Effector memory CD4-positive, alpha-beta T cell (primary cell): ENCODE measurements around the gene SLC23A2.
A peak's percentile ranks its signal among the peaks of the same experiment; 100 is the strongest.

Source experiments
- DNase-seq, 3 donors: peaks; one replicate each; pipeline ENCODE4 v3.0.0-alpha.2; 2020
- H3K27ac ChIP-seq: 2 replicates; pipeline ENCODE4 v1.7.0; 2013; ENCODE audit warnings: mild to moderate bottlenecking, low read length, moderate library complexity; ENCODE audit not compliant: insufficient read depth, poor library complexity, severe bottlenecking
- H3K27me3 ChIP-seq: replicated peaks from 2 replicates; pipeline ENCODE4 v1.7.0; 2013; ENCODE audit warnings: mild to moderate bottlenecking, low read length; ENCODE audit not compliant: insufficient read depth, control insufficient read depth, poor library complexity, severe bottlenecking
- H3K36me3 ChIP-seq: 2 replicates; pipeline ENCODE4 v1.7.0; 2013; ENCODE audit warnings: mild to moderate bottlenecking, low read length, moderate library complexity; ENCODE audit not compliant: control insufficient read depth, insufficient read depth
- H3K4me1 ChIP-seq: 2 replicates; pipeline ENCODE4 v1.7.0; 2013; ENCODE audit warnings: low read length, mild to moderate bottlenecking; ENCODE audit not compliant: control insufficient read depth, insufficient read depth, poor library complexity, severe bottlenecking
- H3K4me3 ChIP-seq: 2 replicates; pipeline ENCODE4 v1.7.0; 2013; ENCODE audit warnings: low read length, low read depth, mild to moderate bottlenecking; ENCODE audit not compliant: insufficient read depth, poor library complexity, severe bottlenecking
- H3K9me3 ChIP-seq: 2 replicates; pipeline ENCODE4 v1.7.0; 2013; ENCODE audit warnings: mild to moderate bottlenecking, low read length, moderate library complexity; ENCODE audit not compliant: control insufficient read depth

The SLC23A2 gene

DNA sequence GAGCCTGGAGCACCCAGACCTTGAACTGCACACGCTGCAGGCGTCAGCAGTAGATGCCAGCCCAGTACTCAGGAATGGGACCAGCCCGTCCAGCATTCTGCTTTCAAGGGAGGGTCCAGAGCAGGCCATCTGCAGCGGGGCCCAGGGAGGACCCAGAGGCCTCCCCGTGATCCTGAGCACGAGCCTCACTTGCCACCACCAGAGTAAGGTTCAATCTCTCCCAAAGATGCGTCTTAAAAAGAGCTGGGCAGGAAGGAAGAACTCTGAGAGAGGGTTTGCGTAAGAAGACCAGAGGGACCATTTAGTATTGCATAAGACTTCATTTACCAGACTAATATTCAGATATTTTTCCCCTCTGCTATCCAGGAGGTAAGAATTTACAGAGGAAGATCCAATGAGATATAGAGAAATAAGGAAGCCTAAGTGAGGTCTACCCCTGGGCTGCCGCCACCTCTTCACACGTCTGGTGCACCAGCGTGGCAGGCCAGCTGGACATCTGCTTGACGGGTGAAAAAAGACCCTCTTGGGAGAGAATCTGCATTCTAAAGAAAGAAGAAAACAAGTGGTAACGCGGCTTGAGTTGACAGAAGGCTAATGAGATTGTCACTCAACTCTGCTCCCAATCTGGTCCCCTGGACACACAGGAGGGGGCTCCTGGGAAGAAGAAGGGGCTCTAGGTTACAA is 172.3 kb downstream of the SLC23A2 start:
- no peaks in the 10 kb centered on the region for H3K36me3 ChIP-seq
- no peak overlapping the region for H3K4me3 ChIP-seq
- no peak overlapping the region for H3K27ac ChIP-seq
- DNase-seq, result no peak
- H3K4me1 ChIP-seq, result peaks cover 1% of the 10 kb centered on the region
- no peaks in the 10 kb centered on the region for H3K9me3 ChIP-seq
- H3K27me3 ChIP-seq, result no peaks in the 10 kb centered on the region

DNA sequence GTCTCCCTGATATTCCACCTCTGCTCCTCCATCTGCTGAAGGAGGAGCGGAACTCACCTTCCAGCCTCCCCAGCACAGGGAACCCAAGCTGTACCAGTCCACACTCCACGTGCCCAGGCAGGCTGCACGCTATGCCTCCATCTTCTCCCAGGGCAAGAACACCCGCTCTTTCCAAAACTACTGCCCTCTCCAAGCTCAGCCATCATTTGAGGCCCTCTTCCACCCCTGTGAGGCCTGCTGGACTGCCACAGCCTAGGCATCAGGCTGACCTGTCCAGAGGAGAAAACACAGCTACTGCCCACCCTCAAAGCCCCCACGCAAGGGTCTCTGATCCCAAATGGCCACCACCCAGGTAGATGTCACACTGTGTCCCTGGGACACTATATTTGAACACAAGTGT is 179.7 kb downstream of the SLC23A2 start:
- Histone ChIP-seq H3K9me3 (no peaks in the 10 kb centered on the region), H3K4me3 (no peak overlapping the region), H3K27ac (peak overlapping the region; percentile 77), H3K36me3 (no peaks in the 10 kb centered on the region), H3K27me3 (no peaks in the 10 kb centered on the region), H3K4me1 (peaks cover 21% of the 10 kb centered on the region)
- no peak for DNase-seq

DNA sequence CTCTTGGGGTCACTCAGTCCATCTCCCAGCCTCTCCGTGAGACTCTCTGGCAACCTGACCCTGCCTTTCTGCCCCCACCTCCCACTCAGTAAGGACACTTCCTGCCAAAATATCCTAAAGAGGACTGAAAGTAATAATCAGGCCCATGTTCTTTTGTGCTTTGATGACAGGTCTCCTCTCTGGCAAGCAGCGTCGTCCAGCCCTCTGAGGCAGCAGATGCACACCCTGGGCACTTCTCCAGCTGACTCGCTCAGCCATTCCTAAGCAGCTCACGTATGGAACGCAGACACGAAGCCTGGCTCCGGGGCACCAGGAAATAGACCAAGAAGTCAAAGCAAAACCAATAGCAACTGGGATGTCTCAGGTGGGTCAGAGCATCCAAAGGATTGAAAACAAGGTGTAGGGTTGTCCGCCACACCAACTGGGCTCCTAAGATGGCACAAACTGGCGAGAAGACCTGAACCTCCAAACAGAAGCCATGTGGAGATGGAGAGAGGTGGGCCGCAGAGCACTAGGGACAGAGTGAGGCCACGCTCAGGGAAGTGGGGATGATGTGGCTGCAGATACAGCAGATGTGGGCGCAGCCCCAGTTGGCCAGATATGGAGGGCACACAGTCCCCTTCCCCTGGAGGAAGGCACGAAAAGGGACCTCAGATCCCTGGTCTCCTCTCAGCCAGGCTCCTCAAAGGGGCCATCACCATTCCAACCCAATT is 180.3 kb downstream of the SLC23A2 start:
- Histone ChIP-seq H3K4me3 (no peak overlapping the region), H3K27me3 (no peaks in the 10 kb centered on the region), H3K27ac (peak overlapping the region; percentile 77), H3K4me1 (peaks cover 21% of the 10 kb centered on the region), H3K36me3 (no peaks in the 10 kb centered on the region), H3K9me3 (no peaks in the 10 kb centered on the region)
- DNase-seq, result no peak

DNA sequence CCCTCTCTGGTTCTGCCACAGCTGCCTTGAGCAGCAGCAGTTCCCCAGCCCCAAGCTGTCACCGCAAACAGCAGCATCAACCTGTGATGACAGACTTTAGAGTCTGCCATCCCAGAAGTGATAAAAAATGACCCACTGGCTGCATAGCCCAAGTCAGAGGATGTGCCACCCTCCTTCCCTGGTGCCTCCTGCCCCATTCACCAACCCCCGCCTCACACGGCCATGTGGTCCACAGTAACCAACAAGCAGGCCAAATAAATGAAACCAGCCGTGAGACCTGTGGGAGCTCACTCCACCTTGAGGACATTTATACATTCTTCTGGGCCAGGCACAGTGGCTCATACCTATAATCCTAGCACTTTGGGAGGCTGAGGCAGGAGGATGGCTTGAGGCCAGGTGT is 181.4 kb downstream of the SLC23A2 start:
- Histone ChIP-seq H3K4me3 (no peak overlapping the region), H3K4me1 (peaks cover 31% of the 10 kb centered on the region)

DNA sequence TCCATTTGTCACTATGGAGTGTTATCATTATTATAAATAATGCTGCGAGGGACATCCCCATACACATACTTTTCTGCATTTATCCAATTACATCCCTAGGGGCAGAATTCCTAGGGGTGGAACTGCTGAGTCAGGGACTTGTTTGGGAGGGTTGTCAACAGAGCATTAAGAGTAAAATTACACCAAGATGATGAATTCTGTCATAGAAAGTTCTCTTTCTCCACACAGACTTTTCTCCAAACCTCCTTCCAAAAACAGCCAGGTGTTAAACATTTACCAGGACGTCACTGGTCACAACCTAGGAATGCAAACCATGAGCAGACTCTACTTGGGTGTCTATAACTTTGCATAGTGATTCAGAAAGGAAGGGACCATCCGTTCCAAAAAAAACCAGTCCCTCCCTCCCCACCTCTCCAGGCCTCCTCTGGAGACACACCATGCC is 184.1 kb downstream of the SLC23A2 start:
- no peaks in the 10 kb centered on the region for H3K9me3 ChIP-seq
- H3K36me3 ChIP-seq, result no peaks in the 10 kb centered on the region
- H3K27me3 ChIP-seq, result no peaks in the 10 kb centered on the region
- H3K27ac ChIP-seq, result no peak overlapping the region
- DNase-seq, result no peak
- peaks cover 43% of the 10 kb centered on the region for H3K4me1 ChIP-seq
- H3K4me3 ChIP-seq, result no peak overlapping the region

More for the DNA sequence above, 181.4 kb downstream of the SLC23A2 start:
- no peaks in the 10 kb centered on the region for H3K27me3 ChIP-seq
- no peaks in the 10 kb centered on the region for H3K36me3 ChIP-seq
- no peaks in the 10 kb centered on the region for H3K9me3 ChIP-seq
- H3K27ac ChIP-seq, result no peak overlapping the region
- no peak for DNase-seq

DNA sequence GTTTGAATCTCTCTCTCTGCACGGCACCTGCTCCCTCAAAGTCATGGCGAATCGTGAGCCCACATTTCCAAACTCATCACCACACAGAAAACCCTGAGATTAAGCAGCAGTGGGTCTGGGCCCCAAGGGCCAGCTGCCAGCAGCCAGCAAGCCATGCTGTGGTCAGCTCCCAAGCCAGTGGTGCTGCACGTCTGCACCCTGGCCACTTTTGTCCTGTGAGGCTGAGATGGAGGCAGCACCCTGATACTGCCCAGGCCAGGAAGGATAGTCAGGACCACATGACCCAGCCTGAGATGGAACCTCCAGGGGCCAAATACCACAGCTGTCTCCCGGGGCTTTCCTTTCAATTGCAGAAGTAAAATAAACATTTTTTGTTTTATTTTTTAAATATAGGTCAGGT is 185.7 kb downstream of the SLC23A2 start:
- Histone ChIP-seq H3K36me3 (no peaks in the 10 kb centered on the region), H3K9me3 (no peaks in the 10 kb centered on the region), H3K27me3 (no peaks in the 10 kb centered on the region), H3K27ac (peak overlapping the region; percentile 99), H3K4me3 (peak overlapping the region; percentile 37), H3K4me1 (peaks cover 46% of the 10 kb centered on the region)
- DNase-seq, result no peak

DNA sequence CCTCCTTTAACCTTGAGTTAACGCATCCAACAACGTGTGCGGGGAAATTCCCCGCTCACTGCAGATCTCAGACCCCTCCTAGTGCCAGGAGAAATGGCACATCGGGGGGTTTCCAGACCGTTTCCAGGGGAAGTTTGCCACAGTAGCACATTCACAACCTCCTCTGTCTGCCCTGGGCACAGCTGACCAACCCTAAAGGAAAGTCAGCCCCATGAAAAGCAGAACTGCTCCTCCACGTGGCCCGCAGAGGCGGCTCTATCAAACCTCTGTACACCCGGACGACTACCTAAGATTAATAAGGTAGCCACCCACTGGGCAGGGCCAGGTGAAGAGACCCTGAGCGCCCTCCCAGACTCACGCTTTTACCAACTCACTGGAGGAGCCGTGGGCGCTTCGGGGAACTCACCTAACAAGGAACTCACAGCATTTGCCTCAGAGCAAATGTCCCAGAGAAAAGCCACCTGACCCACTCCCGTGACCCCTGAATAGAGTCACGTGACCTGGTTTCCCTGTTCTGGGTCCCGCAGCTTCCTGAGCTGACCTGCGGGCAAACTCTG is 186.5 kb downstream of the SLC23A2 start:
- H3K4me3 ChIP-seq, result peak overlapping the region; percentile 37
- no peaks in the 10 kb centered on the region for H3K9me3 ChIP-seq
- H3K27me3 ChIP-seq, result no peaks in the 10 kb centered on the region
- peak; percentile 78 to 83 (median 81) for DNase-seq
- no peaks in the 10 kb centered on the region for H3K36me3 ChIP-seq
- peaks cover 55% of the 10 kb centered on the region for H3K4me1 ChIP-seq
- H3K27ac ChIP-seq, result peak overlapping the region; percentile 99

DNA sequence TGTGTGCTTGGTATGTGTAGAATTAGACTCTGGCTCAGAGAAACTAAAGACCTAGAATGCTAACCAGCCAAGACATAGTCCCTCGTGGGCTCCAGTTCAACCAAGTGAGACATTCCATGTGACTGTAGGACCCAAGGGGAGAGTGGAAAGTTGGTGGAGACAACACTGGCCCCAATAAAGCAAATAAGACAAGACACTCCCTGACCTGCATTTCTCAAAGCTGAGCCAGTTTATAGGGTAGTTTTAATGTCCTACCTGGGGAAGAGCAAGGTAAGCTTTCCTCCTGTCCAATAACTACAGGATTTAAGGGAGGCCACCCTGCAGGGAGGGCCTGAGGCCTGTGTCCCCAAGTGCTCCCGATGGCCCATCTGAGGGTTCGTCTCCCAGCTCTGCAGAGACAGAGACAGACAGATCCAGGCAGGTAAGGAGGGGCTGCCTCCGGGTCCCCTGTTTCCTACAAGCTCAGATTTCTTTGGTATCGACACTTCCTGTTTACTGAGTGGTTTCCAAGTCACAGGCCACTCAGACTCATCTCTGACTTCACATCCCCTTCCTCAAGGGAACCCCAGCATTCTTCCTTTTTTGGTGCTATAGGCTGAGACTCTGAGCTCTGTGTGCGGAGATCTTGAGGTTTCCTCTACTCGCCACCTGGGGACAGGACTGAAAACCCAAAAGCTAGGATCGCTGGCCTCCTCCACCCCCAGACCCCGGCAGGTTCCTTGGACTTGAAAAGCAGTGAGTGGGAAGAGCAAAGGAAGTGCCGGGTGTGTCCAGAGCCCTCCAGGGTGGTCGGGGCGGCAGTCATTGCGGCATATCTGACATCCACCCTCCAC is 187.2 kb downstream of the SLC23A2 start:
- Histone ChIP-seq H3K4me3 (peak overlapping the region; percentile 37), H3K9me3 (no peaks in the 10 kb centered on the region), H3K27ac (peak overlapping the region; percentile 99), H3K36me3 (no peaks in the 10 kb centered on the region), H3K4me1 (peaks cover 62% of the 10 kb centered on the region), H3K27me3 (no peaks in the 10 kb centered on the region)
- peak; percentile 53 to 70 (median 61) for DNase-seq

DNA sequence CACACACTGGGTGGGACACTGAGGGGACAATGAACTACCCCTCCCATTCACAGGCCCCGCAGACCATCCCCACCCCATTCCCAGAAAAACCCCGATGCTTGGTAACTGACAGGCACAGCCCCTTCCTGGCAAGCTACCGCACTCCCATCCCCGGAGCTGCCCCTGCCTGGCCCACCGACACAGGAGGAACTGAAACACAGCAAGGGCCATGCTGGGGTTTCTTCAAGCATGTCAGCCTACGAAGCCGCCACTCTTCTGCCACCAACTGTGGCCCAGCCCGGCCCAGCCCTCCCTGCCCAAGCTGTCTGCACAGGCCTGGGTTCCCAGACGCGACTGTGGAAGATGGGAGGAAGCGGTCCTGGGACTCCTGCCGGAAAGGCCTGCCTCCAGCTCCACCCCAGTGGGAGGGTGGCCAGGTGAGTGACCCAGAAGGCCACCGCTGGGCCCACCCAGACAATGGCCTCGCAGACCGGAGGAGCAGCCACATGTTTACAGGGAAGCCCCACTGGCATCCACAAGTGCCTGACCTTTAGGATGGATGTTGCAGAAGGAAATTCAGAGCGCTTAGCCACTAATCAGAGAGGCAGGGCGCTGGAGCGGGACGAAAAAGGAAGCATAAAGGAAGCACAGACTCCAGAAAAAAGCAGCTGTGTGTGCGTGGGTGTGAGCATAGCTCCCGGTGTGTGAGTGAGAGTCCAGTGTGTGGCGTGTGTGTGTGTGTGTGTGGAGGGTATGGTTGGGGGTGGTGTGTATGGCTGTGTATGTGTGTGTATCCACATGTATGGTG is 188.0 kb downstream of the SLC23A2 start:
- no peaks in the 10 kb centered on the region for H3K36me3 ChIP-seq
- peak overlapping the region; percentile 99 for H3K27ac ChIP-seq
- DNase-seq, result no peak
- H3K4me1 ChIP-seq, result peaks cover 65% of the 10 kb centered on the region
- no peaks in the 10 kb centered on the region for H3K27me3 ChIP-seq
- no peaks in the 10 kb centered on the region for H3K9me3 ChIP-seq
- peak overlapping the region; percentile 35 for H3K4me3 ChIP-seq
